ENCODE data around the gene EIF5B.
A peak's percentile ranks its signal among the peaks of the same experiment; 100 is the strongest.
"Not testable (repeated sequence)": the region's sequence is repeated elsewhere in the genome, so short reads cannot be mapped to it uniquely, and the experiment has no call there.

The EIF5B gene

GRCh38 chr2:99337113-99338028 is at the start of gene EIF5B:
Gene EIF5B (plus strand): TSS chr2:99337389. CDS start chr2:99337555, 166 bp downstream.
- DNase-seq = peak; percentile 88

GRCh38 chr2:99297994-99298393 is 39.2 kb upstream of the EIF5B start:
- no peak for DNase-seq

- DNase-seq = no peak
Measured at GRCh38 chr2:99299580-99299979, 37.6 kb upstream of the EIF5B start.

- not testable (repeated sequence) for DNase-seq
Measured at GRCh38 chr2:99301097-99301496, 36.1 kb upstream of the EIF5B start, which contains the start of gene LYG1. Gene LYG1 (minus strand): TSS chr2:99301197. CDS start chr2:99295670, 5,527 bp downstream.

DNA sequence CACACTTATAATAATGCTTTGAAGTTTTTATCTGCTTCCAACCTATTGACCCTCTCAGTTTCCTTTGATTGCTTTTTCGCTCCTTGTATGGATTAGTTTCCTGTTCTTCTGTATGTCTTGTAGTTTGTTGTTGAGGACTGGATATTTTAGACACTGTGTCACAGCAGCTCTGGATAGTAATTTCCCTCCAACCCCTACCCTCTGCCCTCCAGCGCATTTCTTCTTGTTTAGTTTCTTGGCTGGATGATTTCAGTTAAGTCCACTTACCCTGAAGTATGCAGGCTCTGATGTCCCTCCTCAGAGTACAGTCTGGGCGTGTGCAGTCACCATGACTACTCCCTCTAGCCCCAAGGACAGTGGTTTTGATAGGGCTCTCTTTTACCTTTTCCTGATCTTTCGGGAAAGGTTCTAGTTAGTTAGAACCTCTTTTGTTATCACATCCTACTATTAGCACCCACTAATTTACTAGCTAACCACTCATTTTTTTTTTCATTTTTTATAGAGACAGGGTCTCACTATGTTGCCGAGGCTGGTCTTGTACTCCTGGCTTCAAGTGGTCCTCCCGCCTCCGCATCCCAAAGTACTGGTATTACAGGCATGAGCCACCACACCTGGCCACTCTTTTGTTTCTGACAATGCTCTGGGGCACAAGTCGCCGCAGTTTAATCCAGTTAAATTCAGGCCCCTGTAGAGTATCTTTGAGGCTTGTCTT is 19.9 kb upstream of the EIF5B start:
- no peak for DNase-seq

- not testable (repeated sequence) for DNase-seq
Measured at GRCh38 chr2:99317873-99318200, 19.4 kb upstream of the EIF5B start.

DNA sequence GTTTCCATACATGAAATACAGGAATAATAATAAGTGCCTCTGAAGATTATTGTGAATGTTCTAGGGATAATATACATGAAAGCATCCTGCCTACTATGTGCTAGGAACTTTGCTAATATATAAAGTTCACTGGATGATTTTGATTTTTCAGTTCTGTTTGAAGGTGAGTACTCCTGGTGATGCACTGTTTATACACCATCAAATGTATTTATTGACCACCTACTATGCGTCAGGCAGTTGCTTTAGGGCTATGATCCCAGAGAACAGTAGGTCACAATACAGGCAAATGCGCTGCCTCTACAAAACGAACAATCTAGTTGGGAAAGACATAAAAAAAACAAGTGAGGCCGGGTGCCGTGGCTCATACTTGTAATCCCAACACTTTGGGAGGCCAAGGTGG is 11.8 kb upstream of the EIF5B start:
- no peak for DNase-seq

- DNase-seq = peak; percentile 97
Measured at GRCh38 chr2:99335911-99336803, 1.0 kb upstream of the EIF5B start, which contains the start of gene TXNDC9. Gene TXNDC9 (minus strand): TSS chr2:99336333. CDS start chr2:99333210, 3,123 bp downstream.

DNA sequence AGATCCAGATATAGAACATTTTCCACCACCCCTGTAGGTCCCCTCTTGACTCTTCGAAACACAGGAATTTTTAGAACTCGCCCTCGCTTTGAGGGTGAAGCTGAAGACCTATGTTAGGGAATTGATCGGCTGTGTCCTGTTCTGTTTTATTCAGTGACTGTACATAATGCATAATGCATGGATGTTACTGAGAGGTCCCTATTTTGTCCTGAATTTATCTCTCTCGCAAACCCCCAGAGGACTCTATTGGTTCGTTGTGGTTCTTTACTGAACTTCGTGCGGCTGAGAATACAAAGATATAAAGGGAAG is 431 bp upstream of the EIF5B start:
- DNase-seq = no peak

GRCh38 chr2:99338029-99338585 is 918 bp downstream of the EIF5B start:
- DNase-seq = no peak

- no peak for DNase-seq
Measured at GRCh38 chr2:99340669-99341236, 3.6 kb downstream of the EIF5B start.

- no peak for DNase-seq
Measured at GRCh38 chr2:99342536-99342935, 5.3 kb downstream of the EIF5B start.

GRCh38 chr2:99345446-99345845 is 8.3 kb downstream of the EIF5B start:
- not testable (repeated sequence) for DNase-seq

- DNase-seq = no peak
Measured at GRCh38 chr2:99346218-99346617, 9.0 kb downstream of the EIF5B start.

- DNase-seq = no peak
Measured at GRCh38 chr2:99348173-99348572, 11.0 kb downstream of the EIF5B start.

- DNase-seq = no peak
Measured at GRCh38 chr2:99350194-99350593, 13.0 kb downstream of the EIF5B start.

DNA sequence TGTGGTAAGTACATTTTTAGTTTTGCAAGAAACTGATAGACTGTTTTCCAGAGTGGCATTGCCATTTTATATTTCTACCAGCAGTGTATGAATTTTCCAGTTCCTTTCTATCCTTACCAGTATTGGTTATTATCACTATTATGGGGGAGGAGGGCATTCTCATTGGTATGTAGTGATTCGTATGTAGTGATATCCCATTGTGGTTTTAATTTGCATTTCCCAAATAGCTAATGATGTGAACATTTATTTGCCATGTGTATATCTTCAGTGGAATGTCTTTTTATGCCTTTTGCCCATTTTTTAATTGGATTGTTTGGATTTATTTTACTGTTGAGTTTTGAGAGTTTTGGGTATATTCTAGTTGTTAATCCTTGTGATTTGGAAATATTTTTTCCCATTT is 16.9 kb downstream of the EIF5B start:
- no peak for DNase-seq

DNA sequence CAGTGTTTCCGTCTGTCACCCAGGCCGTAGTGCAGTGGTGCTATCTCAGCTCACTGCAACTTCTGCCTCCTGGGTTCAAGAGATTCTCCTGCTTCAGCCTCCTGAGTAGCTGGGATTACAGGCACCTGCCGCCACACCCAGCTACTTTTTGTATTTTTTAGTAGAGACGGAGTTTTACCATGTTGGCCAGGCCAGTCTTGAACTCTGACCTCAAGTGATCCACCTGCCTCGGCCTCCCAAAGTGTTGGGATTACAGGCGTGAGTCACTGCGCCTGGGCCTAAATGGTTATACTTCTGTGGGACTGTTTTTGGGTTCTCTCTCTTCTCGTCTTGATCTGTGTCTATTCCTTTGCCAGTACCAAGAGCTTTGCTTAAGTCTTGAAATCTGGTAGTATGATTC is 17.6 kb downstream of the EIF5B start:
- not testable (repeated sequence) for DNase-seq

- DNase-seq = no peak
Measured at GRCh38 chr2:99356853-99357252, 19.7 kb downstream of the EIF5B start.

DNA sequence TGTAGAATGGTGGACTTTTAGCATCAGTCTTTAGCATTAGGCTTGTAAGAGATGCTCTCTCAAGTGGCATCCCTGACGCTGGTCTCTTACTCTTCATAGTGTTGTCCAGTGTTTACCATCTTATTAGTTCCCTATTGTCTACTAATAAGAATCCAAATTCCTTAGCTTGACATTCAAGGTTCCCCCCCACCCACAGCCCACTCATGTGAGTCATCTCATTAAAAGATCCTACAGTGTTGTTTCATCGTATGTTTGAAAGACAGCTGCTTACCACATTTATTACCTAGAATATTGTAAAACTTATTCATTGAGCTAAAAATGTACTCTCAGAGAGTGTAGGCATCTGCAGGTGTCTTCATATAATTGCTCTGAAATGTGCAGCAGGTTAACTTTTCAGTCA is 28.5 kb downstream of the EIF5B start:
- DNase-seq = no peak

- DNase-seq = not testable (repeated sequence)
Measured at GRCh38 chr2:99368854-99369253, 31.7 kb downstream of the EIF5B start.

GRCh38 chr2:99373144-99373543 is 36.0 kb downstream of the EIF5B start:
- DNase-seq = no peak

Measured in NCI-H2107 (cell line).